Measurements from ENCODE around the gene CCIN.

The CCIN gene

DNA sequence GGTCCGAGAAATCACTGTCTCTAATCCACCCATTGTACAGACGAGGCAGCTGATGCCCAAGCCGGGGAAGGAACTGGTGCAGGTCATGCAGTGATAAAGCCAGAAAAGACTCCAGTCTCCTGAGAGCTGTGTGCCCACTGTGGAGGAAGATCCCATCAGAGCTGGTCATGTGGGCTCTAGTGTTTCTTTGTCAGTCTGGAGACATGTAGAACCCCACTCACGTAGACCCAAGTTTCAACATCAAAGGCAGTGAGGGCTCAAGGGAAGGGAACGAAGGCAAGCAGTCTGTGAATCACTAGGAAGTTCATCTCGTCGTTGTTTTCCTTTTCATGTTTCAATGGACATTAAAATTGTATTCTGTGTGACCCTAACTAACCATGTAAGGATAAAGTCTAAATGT, 47.2 kb upstream of the CCIN start:
- H3K79me2 ChIP-seq (ENCODE audit: insufficient read depth, low read length): no peaks in the 10 kb centered on the region
- no peak overlapping the region for H3K4me2 ChIP-seq (ENCODE audit: low read depth, low read length, poor library complexity, severe bottlenecking)
- no peaks in the 10 kb centered on the region for H3K9me2 ChIP-seq (replicated peaks; ENCODE audit: insufficient read depth, low read length)
- H3K9ac ChIP-seq (ENCODE audit: low read length): no peak overlapping the region
- H3K27ac ChIP-seq (ENCODE audit: low read depth, low read length): no peak overlapping the region
- H3F3A ChIP-seq (ENCODE audit: insufficient read depth): no peaks in the 10 kb centered on the region
- H3K4me3 ChIP-seq (ENCODE audit: insufficient read depth, low read length, poor library complexity, severe bottlenecking): no peak overlapping the region
- H3K27me3 ChIP-seq (ENCODE audit: low read length): no peaks in the 10 kb centered on the region
- H4K20me1 ChIP-seq (ENCODE audit: low read depth, low read length): no peaks in the 10 kb centered on the region
- H3K36me3 ChIP-seq (ENCODE audit: low read length): no peaks in the 10 kb centered on the region
- H2AFZ ChIP-seq (ENCODE audit: low read depth, low read length, severe bottlenecking): no peak overlapping the region
- no peaks in the 10 kb centered on the region for H3K9me3 ChIP-seq (ENCODE audit: insufficient read depth, low read length)
- TF ChIP-seq, protein P1, sequence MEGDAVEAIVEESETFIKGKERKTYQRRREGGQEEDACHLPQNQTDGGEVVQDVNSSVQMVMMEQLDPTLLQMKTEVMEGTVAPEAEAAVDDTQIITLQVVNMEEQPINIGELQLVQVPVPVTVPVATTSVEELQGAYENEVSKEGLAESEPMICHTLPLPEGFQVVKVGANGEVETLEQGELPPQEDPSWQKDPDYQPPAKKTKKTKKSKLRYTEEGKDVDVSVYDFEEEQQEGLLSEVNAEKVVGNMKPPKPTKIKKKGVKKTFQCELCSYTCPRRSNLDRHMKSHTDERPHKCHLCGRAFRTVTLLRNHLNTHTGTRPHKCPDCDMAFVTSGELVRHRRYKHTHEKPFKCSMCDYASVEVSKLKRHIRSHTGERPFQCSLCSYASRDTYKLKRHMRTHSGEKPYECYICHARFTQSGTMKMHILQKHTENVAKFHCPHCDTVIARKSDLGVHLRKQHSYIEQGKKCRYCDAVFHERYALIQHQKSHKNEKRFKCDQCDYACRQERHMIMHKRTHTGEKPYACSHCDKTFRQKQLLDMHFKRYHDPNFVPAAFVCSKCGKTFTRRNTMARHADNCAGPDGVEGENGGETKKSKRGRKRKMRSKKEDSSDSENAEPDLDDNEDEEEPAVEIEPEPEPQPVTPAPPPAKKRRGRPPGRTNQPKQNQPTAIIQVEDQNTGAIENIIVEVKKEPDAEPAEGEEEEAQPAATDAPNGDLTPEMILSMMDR (IDR thresholded peaks at IDR 0.05; ENCODE audit: insufficient read depth, low read length, poor library complexity, severe bottlenecking): no peak
- TF ChIP-seq EZH2phosphoT487 (conservative IDR thresholded peaks at IDR 0.05; ENCODE audit: low read length): no peak

GRCh38 chr9:36123515-36123914, 45.7 kb upstream of the CCIN start:
- TF ChIP-seq, protein P1 (IDR thresholded peaks at IDR 0.05; ENCODE audit: insufficient read depth, low read length, poor library complexity, severe bottlenecking): no peak
- no peak for TF ChIP-seq EZH2phosphoT487 (conservative IDR thresholded peaks at IDR 0.05; ENCODE audit: low read length)
- Histone ChIP-seq H3K27ac (ENCODE audit: low read depth, low read length) (no peak overlapping the region), H3K4me3 (ENCODE audit: insufficient read depth, low read length, poor library complexity, severe bottlenecking) (no peak overlapping the region), H4K20me1 (ENCODE audit: low read depth, low read length) (no peaks in the 10 kb centered on the region), H3K4me2 (ENCODE audit: low read depth, low read length, poor library complexity, severe bottlenecking) (no peak overlapping the region), H3K79me2 (ENCODE audit: insufficient read depth, low read length) (no peaks in the 10 kb centered on the region), H3K27me3 (ENCODE audit: low read length) (no peaks in the 10 kb centered on the region), H3K9me3 (ENCODE audit: insufficient read depth, low read length) (no peaks in the 10 kb centered on the region), H3K9ac (ENCODE audit: low read length) (no peak overlapping the region), H3F3A (ENCODE audit: insufficient read depth) (no peaks in the 10 kb centered on the region), H3K9me2 (replicated peaks; ENCODE audit: insufficient read depth, low read length) (no peaks in the 10 kb centered on the region), H3K36me3 (ENCODE audit: low read length) (no peaks in the 10 kb centered on the region), H2AFZ (ENCODE audit: low read depth, low read length, severe bottlenecking) (no peak overlapping the region)

GRCh38 chr9:36125062-36125855, 43.9 kb upstream of the CCIN start:
- Histone ChIP-seq H3K79me2 (ENCODE audit: insufficient read depth, low read length) (no peaks in the 10 kb centered on the region), H3K27ac (ENCODE audit: low read depth, low read length) (no peak overlapping the region), H3K9me3 (ENCODE audit: insufficient read depth, low read length) (no peaks in the 10 kb centered on the region), H3K36me3 (ENCODE audit: low read length) (no peaks in the 10 kb centered on the region), H3K4me3 (ENCODE audit: insufficient read depth, low read length, poor library complexity, severe bottlenecking) (no peak overlapping the region), H2AFZ (ENCODE audit: low read depth, low read length, severe bottlenecking) (no peak overlapping the region), H3K27me3 (ENCODE audit: low read length) (no peaks in the 10 kb centered on the region), H3K9me2 (replicated peaks; ENCODE audit: insufficient read depth, low read length) (no peaks in the 10 kb centered on the region), H3F3A (ENCODE audit: insufficient read depth) (no peaks in the 10 kb centered on the region), H3K4me2 (ENCODE audit: low read depth, low read length, poor library complexity, severe bottlenecking) (no peak overlapping the region), H4K20me1 (ENCODE audit: low read depth, low read length) (no peaks in the 10 kb centered on the region), H3K9ac (ENCODE audit: low read length) (no peak overlapping the region)
- TF ChIP-seq EZH2phosphoT487 (conservative IDR thresholded peaks at IDR 0.05; ENCODE audit: low read length): no peak
- TF ChIP-seq, protein P1 (IDR thresholded peaks at IDR 0.05; ENCODE audit: insufficient read depth, low read length, poor library complexity, severe bottlenecking): no peak
